Fibroblast of lung (primary cell): ENCODE data around the gene POU5F2. TPM values are rescaled to one million over a fixed set of nuclear protein-coding genes. Genes with fewer than 3 reads are reported as not detected.

Source experiments
- DNase-seq, 2 donors: peaks; one replicate each; pipeline versions ENCODE4 v3.0.0 to v3.0.0-alpha.2; 2010; ENCODE audit warnings: low read depth in 2 of 2
- H2AFZ ChIP-seq: 2 replicates; pipeline ENCODE4 v1.5.1; 2012; ENCODE audit warnings: low read length, control low read depth, inconsistent platforms
- H3K27ac ChIP-seq: 2 replicates; pipeline ENCODE4 v1.5.1; 2011; ENCODE audit warnings: low read length, control low read depth; ENCODE audit not compliant: insufficient read depth
- H3K27me3 ChIP-seq: 2 replicates; pipeline ENCODE4 v1.5.1; 2011; ENCODE audit warnings: mild to moderate bottlenecking, low read length; ENCODE audit not compliant: control insufficient read depth, insufficient read depth
- H3K36me3 ChIP-seq: 2 replicates; pipeline ENCODE4 v1.5.1; 2011; ENCODE audit warnings: low read length; ENCODE audit not compliant: control insufficient read depth, insufficient read depth
- H3K4me1 ChIP-seq: 2 replicates; pipeline ENCODE4 v1.5.1; 2011; ENCODE audit warnings: low read length; ENCODE audit not compliant: control insufficient read depth, insufficient read depth; ENCODE audit errors: extremely low read depth
- H3K4me2 ChIP-seq: 2 replicates; pipeline ENCODE4 v1.5.1; 2011; ENCODE audit warnings: low read length, control low read depth; ENCODE audit not compliant: insufficient read depth; ENCODE audit errors: extremely low read depth
- H3K4me3 ChIP-seq, 4 experiments: fragments of 200-600 bp in 1 of 4; sonication (generic) in 1 of 4; replicated peaks in 1 of 4; 2 replicates each; pipeline ENCODE4 v1.5.1; 2011 to 2016; ENCODE audit warnings: low read length in 4 of 4, low read depth in 3 of 4, mild to moderate bottlenecking in 3 of 4, control low read depth in 2 of 4, inconsistent platforms in 1 of 4, mixed read lengths in 1 of 4; ENCODE audit not compliant: insufficient read depth in 1 of 4; ENCODE audit errors: control extremely low read depth in 1 of 4
- H3K79me2 ChIP-seq: 2 replicates; pipeline ENCODE4 v1.5.1; 2012; ENCODE audit warnings: mild to moderate bottlenecking, low read length, inconsistent platforms; ENCODE audit not compliant: control insufficient read depth, insufficient read depth
- H3K9ac ChIP-seq: 2 replicates; pipeline ENCODE4 v1.5.1; 2011; ENCODE audit warnings: mild to moderate bottlenecking, low read length, control low read depth; ENCODE audit not compliant: insufficient read depth
- H3K9me3 ChIP-seq: 2 replicates; pipeline ENCODE4 v1.5.1; 2012; ENCODE audit warnings: low read depth, low read length; ENCODE audit not compliant: control insufficient read depth, insufficient read depth
- H4K20me1 ChIP-seq: 2 replicates; pipeline ENCODE4 v1.5.1; 2011; ENCODE audit warnings: low read length; ENCODE audit not compliant: control insufficient read depth, insufficient read depth; ENCODE audit errors: extremely low read depth
- EZH2 ChIP-seq: IDR thresholded peaks from 2 replicates; pipeline ENCODE4 v1.5.1; 2012; ENCODE audit warnings: low read length, control low read depth, mild to moderate bottlenecking; ENCODE audit errors: missing control alignments
- polyA plus RNA-seq, 2 donors: library from polyadenylated mRNA; depleted of rRNA in 1 of 2; stranded (reverse) in 1 of 2; unstranded in 1 of 2; fragments of >200 nt; gene quantifications; 2 replicates each; pipeline ENCODE4 v1.2.1, GENCODE V29; 2011 to 2012; ENCODE audit warnings: missing spikeins in 1 of 2
- total RNA-seq: library from RNA; depleted of rRNA; stranded (reverse); fragments of >200 nt; gene quantifications from 2 replicates; pipeline ENCODE4 v1.2.1, GENCODE V29; 2014
- TF ChIP-seq, protein P1 (sequence below), 2 donors: IDR thresholded peaks in 1 of 2; conservative IDR thresholded peaks in 1 of 2; 1 replicate in 1 of 2; 2 replicates in 1 of 2; pipeline ENCODE4 v1.5.1; 2011 to 2012; ENCODE audit warnings: low read length in 2 of 2, control low read depth in 1 of 2, inconsistent platforms in 1 of 2, low read depth in 1 of 2, mild to moderate bottlenecking in 1 of 2

Gene POU5F2
- total and polyA plus RNA-seq, 2 donors (not counting 1 experiment from before 2014, with no cell fraction given): 0.01 to 0.66 TPM

DNA sequence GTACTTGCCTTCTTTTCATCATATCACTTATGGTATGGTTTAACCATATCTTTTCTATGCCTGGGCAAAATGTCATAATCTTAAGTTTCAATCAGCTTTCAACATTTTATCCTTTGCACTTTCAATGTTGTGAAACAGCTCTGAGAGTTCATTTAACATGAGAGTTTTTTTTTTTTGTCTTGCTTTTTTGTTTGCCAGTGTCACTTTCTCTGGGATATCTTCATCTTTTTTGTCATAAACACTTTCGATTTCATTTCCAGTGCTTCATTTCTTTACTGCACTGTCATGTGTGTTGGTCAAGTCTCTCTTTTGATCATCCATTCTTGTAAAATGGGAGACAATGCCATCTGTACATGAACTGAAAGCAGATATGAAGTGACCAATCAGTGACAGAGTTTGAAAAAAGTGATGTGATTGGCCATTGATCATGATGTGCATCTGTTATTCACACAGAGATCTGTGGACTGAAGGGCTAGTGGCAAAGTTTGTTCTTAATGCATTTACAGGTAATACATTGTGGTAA, 7.5 kb upstream of the POU5F2 start:
- Histone ChIP-seq H4K20me1 (no peaks in the 10 kb centered on the region), H3K36me3 (no peaks in the 10 kb centered on the region), H2AFZ (no peak overlapping the region), H3K27ac (no peak overlapping the region), H3K9ac (no peak overlapping the region), H3K9me3 (no peaks in the 10 kb centered on the region), H3K4me1 (no peaks in the 10 kb centered on the region), H3K4me3 (no peak overlapping the region), H3K27me3 (no peaks in the 10 kb centered on the region), H3K4me2 (no peak overlapping the region), H3K79me2 (no peaks in the 10 kb centered on the region)
- no peak for TF ChIP-seq EZH2
- TF ChIP-seq, protein P1, sequence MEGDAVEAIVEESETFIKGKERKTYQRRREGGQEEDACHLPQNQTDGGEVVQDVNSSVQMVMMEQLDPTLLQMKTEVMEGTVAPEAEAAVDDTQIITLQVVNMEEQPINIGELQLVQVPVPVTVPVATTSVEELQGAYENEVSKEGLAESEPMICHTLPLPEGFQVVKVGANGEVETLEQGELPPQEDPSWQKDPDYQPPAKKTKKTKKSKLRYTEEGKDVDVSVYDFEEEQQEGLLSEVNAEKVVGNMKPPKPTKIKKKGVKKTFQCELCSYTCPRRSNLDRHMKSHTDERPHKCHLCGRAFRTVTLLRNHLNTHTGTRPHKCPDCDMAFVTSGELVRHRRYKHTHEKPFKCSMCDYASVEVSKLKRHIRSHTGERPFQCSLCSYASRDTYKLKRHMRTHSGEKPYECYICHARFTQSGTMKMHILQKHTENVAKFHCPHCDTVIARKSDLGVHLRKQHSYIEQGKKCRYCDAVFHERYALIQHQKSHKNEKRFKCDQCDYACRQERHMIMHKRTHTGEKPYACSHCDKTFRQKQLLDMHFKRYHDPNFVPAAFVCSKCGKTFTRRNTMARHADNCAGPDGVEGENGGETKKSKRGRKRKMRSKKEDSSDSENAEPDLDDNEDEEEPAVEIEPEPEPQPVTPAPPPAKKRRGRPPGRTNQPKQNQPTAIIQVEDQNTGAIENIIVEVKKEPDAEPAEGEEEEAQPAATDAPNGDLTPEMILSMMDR (conservative IDR thresholded peaks at IDR 0.05 in 1 of 2, IDR thresholded peaks at IDR 0.05 in 1 of 2; ENCODE audit: low read depth in 1 of 2, low read length in 2 of 2): no peak
- no peak for DNase-seq

DNA sequence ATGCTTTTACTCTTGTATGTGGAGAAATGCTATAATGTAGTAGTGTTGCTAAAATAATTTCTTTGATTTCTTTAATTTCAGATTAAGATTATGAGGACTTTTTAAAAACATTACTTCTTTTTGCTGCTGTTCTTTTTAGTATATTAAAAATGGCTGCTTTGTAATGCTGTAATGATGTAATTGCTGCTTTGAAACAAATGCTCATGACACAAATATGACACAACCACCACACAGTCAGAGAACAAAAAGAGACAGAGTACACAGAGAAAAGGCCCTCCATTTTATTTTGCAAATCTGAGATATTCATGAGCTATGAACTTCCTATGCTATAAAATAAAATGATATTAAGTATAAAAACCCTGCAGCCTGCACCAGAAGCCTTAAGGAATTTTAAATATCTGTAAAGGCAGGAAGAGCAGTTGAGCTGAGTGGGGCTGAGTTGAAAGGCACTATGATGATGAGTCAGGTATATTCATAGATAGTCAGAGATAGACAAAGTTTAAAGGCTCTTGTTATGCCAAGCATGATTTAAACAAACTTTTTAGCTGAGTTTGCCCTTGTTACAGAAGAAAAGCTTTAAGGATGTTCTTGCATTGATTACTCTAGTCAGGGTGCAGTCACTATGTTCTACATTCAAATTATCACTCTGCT, 5.1 kb upstream of the POU5F2 start:
- no peak overlapping the region for H3K4me3 ChIP-seq
- no peaks in the 10 kb centered on the region for H3K36me3 ChIP-seq
- no peaks in the 10 kb centered on the region for H4K20me1 ChIP-seq
- H2AFZ ChIP-seq: no peak overlapping the region
- no peaks in the 10 kb centered on the region for H3K79me2 ChIP-seq
- no peak overlapping the region for H3K9ac ChIP-seq
- TF ChIP-seq, protein P1 (conservative IDR thresholded peaks at IDR 0.05 in 1 of 2, IDR thresholded peaks at IDR 0.05 in 1 of 2; ENCODE audit: low read depth in 1 of 2, low read length in 2 of 2): no peak
- TF ChIP-seq EZH2: no peak
- no peaks in the 10 kb centered on the region for H3K4me1 ChIP-seq
- no peak overlapping the region for H3K27ac ChIP-seq
- H3K9me3 ChIP-seq: no peaks in the 10 kb centered on the region
- H3K27me3 ChIP-seq: no peaks in the 10 kb centered on the region
- H3K4me2 ChIP-seq: peak overlapping the region; percentile 42
- DNase-seq: peak; percentile 32 to 61

- no peaks in the 10 kb centered on the region for H3K9me3 ChIP-seq
- no peak overlapping the region for H3K27ac ChIP-seq
- H3K79me2 ChIP-seq: no peaks in the 10 kb centered on the region
- no peak for TF ChIP-seq EZH2
- TF ChIP-seq, protein P1 (conservative IDR thresholded peaks at IDR 0.05 in 1 of 2, IDR thresholded peaks at IDR 0.05 in 1 of 2; ENCODE audit: low read depth in 1 of 2, low read length in 2 of 2): no peak
- no peak overlapping the region for H3K4me3 ChIP-seq
- DNase-seq: peak; percentile 21 to 28
- H2AFZ ChIP-seq: no peak overlapping the region
- H3K9ac ChIP-seq: no peak overlapping the region
- H3K36me3 ChIP-seq: no peaks in the 10 kb centered on the region
- no peaks in the 10 kb centered on the region for H4K20me1 ChIP-seq
- no peak overlapping the region for H3K4me2 ChIP-seq
- H3K4me1 ChIP-seq: no peaks in the 10 kb centered on the region
- no peaks in the 10 kb centered on the region for H3K27me3 ChIP-seq
These were observed 5.1 kb downstream of the POU5F2 start for GRCh38 chr5:93736284-93736683.
